ENCODE data around the gene DDX51.
A peak's percentile ranks its signal among the peaks of the same experiment; 100 is the strongest.

The DDX51 gene

GRCh38 chr12:132182206-132182710 lies 38.1 kb upstream of the DDX51 start:
- no peak for TF ChIP-seq FOXP2 (optimal IDR thresholded peaks at IDR 0.05; ENCODE audit: borderline replicate concordance, extremely low read depth, extremely low read length, insufficient read depth)
- no peak for TF ChIP-seq TAF1 (IDR thresholded peaks at IDR 0.05; ENCODE audit: borderline replicate concordance, insufficient read depth, low read length)
- TF ChIP-seq POLR2AphosphoS5 (IDR thresholded peaks at IDR 0.05; ENCODE audit: low read depth, low read length), result no peak
- no peak for TF ChIP-seq REST (IDR thresholded peaks at IDR 0.05; ENCODE audit: insufficient read depth in 1 of 2, low read depth in 2 of 2, low read length in 2 of 2)

GRCh38 chr12:132181570-132182200 lies 37.6 kb upstream of the DDX51 start:
- TF ChIP-seq FOXP2 (optimal IDR thresholded peaks at IDR 0.05; ENCODE audit: borderline replicate concordance, extremely low read depth, extremely low read length, insufficient read depth) (no peak), REST (IDR thresholded peaks at IDR 0.05; ENCODE audit: insufficient read depth in 1 of 2, low read depth in 2 of 2, low read length in 2 of 2) (no peak)

- TF ChIP-seq SIN3A (IDR thresholded peaks at IDR 0.05; ENCODE audit: borderline replicate concordance, insufficient read depth, low read length) (no peak), REST (IDR thresholded peaks at IDR 0.05; ENCODE audit: insufficient read depth in 1 of 2, low read depth in 2 of 2, low read length in 2 of 2) (no peak), FOXP2 (optimal IDR thresholded peaks at IDR 0.05; ENCODE audit: borderline replicate concordance, extremely low read depth, extremely low read length, insufficient read depth) (no peak), POLR2AphosphoS5 (IDR thresholded peaks at IDR 0.05; ENCODE audit: low read depth, low read length) (no peak), TAF1 (IDR thresholded peaks at IDR 0.05; ENCODE audit: borderline replicate concordance, insufficient read depth, low read length) (no peak)
Observed at GRCh38 chr12:132180648-132181546, 36.8 kb upstream of the DDX51 start.

GRCh38 chr12:132179431-132180362 lies 35.6 kb upstream of the DDX51 start:
- peak; percentile 60 to 82 for TF ChIP-seq REST (IDR thresholded peaks at IDR 0.05; ENCODE audit: insufficient read depth in 1 of 2, low read depth in 2 of 2, low read length in 2 of 2)
- TF ChIP-seq POLR2AphosphoS5 (IDR thresholded peaks at IDR 0.05; ENCODE audit: low read depth, low read length), result no peak

Measured in PFSK-1 (cell line).